HG03139 (cell line): ENCODE results near the gene CCBE1.
"Not testable (repeated sequence)": the region's sequence is repeated elsewhere in the genome, so short reads cannot be mapped to it uniquely, and the experiment has no call there.

ENCODE experiments used
- ATAC-seq: cut with Tn5 transposase; IDR thresholded peaks from one replicate; pipeline ENCODE4 v1.9.1; 2021; ENCODE audit not compliant: unreplicated experiment

CCBE1 gene

DNA sequence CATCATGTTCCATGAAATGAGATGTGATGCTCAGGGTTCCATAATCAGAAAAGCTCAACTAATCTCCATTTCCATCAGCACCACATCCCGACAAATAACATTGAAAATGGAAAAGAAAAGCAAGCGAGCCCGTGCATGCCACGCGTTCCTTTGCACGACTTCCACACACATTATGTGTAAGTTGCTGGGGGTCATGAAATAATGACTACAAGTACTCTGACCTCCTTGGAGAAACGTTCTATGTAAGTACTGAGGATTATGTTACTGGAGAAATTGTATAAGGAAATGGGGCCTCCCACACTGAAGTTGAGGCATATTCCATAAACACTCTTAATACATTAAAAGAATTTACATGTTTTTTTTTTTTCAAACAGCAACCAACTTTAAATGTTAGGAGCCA is 38.3 kb downstream of the CCBE1 start:
- no peak for ATAC-seq

DNA sequence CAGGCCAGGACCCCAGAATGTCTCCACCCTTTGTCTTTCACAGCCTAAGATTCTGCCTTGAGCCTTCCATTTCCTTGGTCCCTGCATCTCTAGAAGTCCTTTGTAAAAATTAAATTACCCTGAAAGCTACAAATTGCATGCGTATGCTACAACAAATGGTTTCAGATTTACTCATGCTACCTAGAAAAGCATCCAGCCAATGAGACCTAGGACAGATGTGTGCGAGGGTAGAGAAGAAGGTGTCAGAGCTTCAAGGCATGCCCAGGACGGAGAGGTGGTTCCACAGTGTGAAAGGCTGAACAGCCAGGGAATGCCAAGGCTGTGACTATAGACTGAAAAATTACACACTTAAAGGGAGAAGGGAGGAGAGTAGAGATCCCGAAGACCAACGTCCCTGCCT is 40.2 kb downstream of the CCBE1 start:
- no peak for ATAC-seq

GRCh38 chr18:59656373-59656887 is 40.8 kb downstream of the CCBE1 start:
- no peak for ATAC-seq

DNA sequence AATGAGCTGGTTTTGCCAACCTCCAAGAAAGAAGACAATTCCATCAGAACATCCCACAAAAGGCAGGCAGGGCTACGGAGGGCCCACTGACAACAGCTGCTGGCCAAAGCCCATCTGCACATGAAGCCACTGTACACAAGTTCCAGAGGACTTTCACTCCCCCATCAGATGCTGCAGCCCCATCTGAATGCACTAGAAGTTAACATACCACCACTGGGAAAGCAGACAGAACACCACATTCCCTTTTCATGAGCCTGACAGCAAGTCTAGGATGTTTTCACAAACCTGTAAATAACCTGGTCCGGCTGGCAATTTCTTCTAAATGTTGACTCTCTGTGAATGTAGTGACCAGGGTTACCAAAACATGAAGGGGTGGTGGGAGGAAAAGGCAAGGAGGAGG is 41.5 kb downstream of the CCBE1 start:
- ATAC-seq, result no peak

GRCh38 chr18:59651071-59651470 is 46.2 kb downstream of the CCBE1 start:
- no peak for ATAC-seq

GRCh38 chr18:59650266-59650820 is 46.9 kb downstream of the CCBE1 start:
- no peak for ATAC-seq

DNA sequence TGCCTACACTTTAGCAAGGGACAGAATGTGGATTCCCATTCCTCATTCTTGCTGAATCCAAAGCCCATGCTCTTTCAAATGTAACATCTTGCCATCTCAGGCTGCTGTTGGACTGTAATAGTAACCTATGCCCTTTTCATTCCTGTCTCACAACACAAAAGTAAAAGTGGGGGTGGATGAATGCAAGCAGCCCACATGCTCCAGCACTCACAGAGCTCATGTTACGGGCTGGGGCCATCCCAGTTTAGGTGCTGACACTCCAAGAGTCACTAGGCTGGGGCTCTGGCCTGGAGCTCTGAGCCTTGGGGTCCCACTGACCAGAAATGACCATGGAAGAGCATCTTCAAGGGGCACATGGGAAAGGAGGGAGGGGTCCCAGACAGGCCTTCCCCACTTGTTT is 47.6 kb downstream of the CCBE1 start:
- ATAC-seq, result no peak

DNA sequence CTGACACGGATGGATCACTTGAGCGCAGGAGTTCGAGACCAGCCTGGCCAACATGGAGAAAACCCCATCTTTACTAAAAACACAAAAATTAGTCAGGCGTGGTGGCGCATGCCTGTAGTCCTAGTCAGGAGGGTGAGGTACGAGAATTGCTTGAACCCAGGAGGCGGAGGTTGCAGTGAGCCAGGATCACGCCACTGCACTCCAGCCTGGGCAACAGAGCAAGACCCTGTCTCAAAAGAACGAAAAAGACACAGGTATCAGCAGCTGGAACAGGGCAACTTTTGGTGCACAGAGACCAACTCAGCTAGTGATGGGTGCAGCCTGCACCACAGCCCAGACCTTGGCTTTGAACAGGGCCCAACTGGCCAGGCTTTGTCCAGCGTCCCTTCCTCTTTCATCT is 48.8 kb downstream of the CCBE1 start:
- not testable (repeated sequence) for ATAC-seq

GRCh38 chr18:59646963-59647307 is 50.3 kb downstream of the CCBE1 start:
- ATAC-seq, result no peak

- ATAC-seq, result no peak
Measured at GRCh38 chr18:59646228-59646962, 50.8 kb downstream of the CCBE1 start.

GRCh38 chr18:59643740-59644139 is 53.5 kb downstream of the CCBE1 start:
- ATAC-seq, result no peak

DNA sequence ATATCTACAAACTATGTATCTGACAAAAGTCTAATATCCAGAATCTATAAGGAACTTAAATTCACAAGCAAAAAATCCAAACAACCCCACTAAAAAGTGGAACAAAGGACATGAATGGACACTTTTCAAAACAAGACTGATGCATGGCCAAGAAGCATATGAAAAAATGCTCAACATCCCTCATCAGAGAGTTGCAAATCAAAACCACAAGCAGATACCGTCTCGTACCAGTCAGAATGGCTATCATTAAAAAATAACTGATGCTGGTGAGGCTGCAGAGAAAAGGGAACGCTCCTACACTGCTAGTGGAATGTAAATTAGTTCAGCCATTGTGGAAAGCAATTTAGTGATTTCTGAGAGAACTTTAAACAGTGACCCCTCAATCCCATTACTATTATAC is 56.5 kb downstream of the CCBE1 start:
- no peak for ATAC-seq

DNA sequence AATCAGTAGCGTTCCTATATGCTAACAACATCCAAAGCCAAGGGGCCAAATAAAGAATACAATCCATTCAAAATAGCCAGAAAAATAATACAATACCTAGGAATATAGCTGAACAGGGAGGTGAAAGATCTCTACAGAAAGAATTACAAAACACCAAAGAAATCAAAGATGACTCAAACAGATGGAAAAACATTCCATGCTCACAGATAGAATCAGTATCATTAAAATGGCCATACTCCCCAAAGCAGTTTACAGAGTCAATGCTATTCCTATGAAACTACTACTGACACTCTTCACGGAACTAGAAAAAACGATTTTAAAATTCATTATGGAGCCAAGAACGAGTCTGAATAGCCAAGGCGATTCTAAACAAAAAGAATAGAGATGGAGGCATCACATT is 57.4 kb downstream of the CCBE1 start:
- no peak for ATAC-seq

DNA sequence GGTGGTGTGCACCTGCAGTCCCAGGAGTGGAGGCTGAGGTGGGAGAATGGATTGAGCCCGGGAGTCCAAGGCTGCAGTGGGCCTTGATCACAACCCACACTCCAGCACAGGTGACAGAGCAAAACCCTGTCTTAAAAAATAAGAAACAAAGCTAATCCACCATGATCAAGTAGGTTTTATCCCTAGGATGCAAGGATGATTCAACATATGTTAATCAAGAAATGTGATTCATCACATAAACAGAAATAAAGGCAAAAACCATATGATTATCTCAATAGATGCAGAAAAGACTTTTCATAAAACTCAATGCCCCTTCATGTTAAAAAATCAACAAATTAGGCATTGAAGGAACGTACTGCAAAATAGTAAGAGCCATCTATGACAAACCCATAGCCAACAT is 58.1 kb downstream of the CCBE1 start:
- no peak for ATAC-seq

DNA sequence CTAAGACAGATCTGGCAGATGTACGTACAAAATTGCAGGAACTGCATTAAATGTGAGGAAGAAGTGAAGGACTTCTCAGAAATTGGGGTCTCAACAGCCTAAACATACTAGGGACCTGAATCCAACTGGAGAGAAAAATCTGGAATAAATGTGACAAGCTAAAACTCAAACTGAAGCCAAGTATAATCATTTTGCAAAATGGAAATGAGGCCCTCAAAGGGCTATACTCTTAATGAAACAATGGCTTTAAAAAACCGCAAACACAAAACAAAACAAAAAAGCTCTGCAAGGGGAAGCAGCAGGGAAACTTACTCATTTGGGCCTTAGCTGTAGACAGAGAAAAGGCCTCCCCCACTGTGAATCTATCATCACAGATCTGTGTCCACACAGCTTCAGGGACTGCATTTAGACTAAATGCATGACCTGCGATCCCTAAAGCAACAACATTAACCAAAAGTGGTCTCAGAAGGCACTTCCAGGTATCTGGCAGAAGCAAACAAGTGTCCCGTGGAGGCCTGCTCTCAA is 63.2 kb downstream of the CCBE1 start:
- ATAC-seq, result no peak

DNA sequence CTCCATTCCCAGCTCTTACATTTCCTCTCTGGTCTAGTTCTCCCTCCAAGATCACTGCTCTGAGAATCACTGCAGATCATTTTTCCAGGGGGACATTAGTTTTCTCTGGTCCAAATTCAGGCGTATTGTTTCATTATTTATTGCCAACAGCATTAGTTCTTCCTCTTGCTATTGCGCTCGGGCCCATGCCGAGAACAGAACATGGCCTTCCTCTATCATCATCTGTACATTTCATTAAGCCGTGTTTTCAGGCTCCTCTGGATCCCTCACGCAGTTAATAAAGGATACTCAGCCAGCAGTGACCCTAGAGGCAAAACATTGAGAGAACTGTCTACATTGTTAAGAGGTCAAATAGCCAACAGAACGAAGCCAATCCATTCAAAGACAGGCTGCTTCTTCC is 63.9 kb downstream of the CCBE1 start:
- ATAC-seq, result no peak

DNA sequence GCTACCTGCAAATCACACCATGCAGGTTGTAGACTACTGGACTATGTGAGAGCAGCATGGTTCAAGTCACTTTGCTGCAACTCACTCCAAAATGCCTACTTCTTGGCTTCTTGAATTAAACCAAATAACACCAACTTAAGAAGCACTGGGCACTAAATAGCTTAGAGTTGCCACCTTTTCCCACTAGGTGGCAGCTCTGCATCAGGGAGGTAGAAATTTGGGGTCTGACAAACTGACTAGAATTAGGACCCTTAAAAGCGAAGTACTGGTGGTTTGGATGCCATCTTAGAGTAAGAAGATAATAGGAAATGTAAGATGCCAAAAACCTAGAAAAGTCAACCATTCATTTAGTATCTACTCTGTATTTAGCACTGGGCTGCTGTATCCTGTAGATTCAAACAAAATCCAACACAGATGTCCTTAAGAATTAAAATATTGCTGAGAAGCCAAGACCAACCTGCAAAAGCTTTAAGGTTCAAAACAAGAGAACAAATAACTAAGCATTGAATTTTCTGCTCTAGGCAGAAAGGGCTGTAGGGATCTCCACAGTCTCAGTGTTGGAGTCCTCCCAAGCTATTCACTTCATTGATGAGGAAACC is 65.5 kb downstream of the CCBE1 start:
- ATAC-seq, result no peak

DNA sequence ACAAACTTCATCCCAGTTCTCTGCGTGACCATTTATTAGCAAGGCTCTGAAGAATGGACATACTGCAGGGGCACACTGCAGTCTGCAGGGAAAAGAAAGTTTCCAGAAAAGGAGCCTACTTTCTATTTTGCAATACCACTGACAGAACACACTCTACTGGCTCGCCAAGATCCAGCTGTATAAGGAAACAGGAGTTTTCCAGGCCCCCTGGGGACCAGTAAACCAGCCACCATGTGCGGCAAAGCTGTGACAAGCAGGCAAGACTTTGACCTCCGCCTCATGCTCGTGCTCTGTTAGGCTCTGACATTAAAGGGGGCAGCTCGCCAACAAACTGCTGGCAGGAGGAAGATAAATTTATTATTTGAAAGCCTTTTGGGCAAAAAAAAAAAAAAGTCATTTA is 67.3 kb downstream of the CCBE1 start:
- no peak for ATAC-seq

- no peak for ATAC-seq
Measured at GRCh38 chr18:59628995-59629394, 68.2 kb downstream of the CCBE1 start.

DNA sequence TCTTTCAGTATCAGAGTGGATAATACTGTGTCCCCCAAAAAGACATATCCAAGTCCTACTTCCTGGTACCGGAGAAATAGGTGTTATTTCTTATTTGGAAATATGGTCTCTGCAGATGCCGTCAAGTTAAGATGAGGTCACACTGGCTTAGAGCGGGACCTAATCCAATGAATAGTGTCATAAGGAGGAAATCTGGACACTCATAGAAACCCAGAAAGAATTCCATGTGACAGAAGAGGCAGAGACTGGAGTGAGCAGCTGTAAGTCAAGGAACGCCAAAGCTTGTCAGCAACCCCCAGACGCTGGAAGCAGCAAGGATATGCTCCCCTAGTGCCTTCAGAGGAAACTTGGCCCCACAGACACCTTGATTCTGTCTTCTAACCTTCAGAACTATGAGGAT is 69.8 kb downstream of the CCBE1 start:
- no peak for ATAC-seq

DNA sequence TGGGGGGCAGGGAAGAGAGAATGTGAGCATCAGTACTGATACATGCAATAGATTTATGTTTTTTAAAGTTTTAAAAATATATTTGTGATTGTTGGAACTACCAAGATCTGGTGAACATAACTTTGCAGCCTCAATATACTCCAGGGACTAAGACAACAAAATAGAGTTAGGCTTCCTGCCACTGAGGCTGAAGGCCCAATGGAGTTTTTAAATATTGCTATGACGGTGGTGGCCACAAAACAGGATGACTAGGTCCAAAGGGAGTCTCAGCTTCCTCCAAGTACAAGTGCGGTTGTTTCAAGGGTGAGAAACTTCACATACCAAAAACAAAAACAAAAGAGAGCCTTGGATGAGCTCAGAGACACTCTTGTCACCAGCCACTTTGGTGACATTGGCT is 72.9 kb downstream of the CCBE1 start:
- ATAC-seq, result no peak
